CD4-positive, alpha-beta T cell treated with Interleukin-4 for 1 hour (primary cell): ENCODE results near the gene ADAM8.
"Not testable (repeated sequence)": the region's sequence is repeated elsewhere in the genome, so short reads cannot be mapped to it uniquely, and the experiment has no call there.

ENCODE experiments used
- DNase-seq, 2 donors: peaks; one replicate each; pipeline ENCODE4 v3.0.0-alpha.2; 2020 to 2022

The ADAM8 gene

GRCh38 chr10:133276435-133277201, at the start of gene ADAM8:
Gene ADAM8, minus strand, starts transcription at chr10:133276868. Its CDS starts 51 bp downstream, at chr10:133276817.
- DNase-seq: peak; percentile 73 to 75

GRCh38 chr10:133326223-133326551, 49.5 kb upstream of the ADAM8 start:
- no peak for DNase-seq

DNA sequence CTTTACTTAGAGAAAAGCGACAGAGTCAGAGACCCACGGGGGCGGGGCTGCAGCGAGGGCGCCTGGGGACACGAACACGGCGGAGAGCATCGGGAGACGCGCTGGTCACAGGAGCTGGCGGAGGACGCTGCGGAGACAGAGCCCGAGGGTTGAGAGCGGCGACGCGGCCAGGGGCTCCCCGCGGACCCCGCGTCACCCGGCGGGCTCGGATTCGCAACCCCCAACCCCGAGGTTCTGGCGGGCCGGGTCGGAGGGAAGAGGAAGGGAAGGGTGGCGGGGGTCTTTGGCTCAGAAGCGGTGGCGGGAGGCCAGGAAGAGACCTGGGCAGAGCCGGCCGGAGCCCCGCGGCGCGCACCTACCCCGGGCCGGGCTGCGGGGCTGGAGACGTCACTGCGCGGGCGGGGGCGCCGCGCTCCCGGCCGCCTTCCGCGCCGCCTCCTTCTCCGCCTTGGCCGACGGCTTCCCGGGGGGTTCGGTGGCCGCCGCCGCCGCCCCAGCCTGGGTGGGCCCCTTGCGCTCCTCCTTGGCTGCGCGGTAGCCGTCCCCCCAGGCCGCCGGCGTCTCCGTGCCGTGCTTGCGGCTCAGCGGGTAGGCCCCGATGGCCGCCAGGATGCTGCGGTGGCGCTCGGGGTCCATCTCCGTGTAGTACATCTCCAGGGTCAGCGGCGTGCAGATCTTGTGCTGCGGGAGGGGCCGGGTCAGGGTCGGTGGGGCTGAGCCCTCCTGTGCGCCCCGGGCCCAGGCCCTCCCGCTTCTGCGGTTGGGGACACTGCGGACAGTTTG, 49.0 kb upstream of the ADAM8 start:
- DNase-seq: peak in 1 of 2 donors; percentile 31

- no peak for DNase-seq
Observed at GRCh38 chr10:133324857-133325260, 48.2 kb upstream of the ADAM8 start.

- DNase-seq: peak; percentile 74 to 79
Observed at GRCh38 chr10:133324198-133324792, 47.6 kb upstream of the ADAM8 start.

- DNase-seq: not testable (repeated sequence)
Observed at GRCh38 chr10:133322064-133322709, 45.5 kb upstream of the ADAM8 start.

DNA sequence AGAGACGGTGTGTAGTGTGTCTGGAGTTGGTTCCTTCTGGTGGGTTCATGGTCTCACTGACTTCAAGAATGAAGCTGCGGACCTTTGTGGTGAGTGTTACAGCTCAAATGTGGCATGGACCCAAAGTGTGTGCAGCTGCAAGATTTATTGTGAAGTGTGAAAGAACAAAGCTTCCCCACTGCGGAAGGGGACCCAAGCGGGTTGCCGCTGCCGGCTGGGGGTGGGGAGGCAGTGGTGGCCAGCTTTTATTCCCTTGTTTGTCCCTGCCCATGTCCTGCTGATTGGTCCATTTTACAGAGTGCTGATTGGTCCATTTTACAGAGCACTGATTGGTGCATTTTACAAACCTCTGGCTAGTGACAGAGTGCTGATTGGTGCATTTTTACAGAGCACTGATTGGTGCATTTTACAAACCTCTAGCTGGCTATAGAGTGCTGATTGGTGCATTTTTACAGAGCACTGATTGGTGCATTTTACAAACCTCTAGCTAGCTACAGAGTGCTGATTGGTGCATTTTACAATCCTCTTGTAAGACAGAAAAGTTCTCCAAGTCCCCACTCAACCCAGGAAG, 44.3 kb upstream of the ADAM8 start:
- not testable (repeated sequence) for DNase-seq

DNA sequence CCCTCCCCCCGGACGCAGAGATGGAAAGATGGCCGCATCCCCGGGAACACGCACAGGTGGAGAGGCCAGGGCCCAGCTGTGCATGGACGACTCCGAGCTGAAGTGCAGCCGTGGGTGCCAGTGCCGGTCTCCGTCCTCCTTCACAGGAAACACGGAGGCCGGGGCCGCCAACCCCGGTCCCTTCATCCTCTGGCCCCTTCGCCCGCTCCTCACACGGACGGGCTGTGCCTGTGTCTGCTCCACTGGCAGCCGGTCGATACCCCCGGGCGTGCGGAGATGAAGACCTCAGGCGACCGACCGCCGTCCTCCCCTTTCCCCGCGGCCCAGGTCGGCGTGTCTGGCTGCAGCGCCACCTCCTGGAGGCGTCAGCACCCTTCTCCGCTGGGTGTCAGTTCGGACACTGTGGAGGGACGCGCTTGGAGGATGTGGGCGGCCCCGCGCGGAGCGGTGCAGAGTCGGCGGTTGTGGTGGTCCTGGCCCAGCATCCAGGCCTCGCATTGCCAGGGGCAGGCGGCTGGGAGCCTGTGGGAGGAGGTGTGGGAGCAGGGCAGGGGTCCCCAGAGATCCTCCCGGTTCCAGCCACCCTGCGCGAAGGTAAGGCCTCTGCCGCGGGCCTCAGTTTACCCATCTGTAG, 41.9 kb upstream of the ADAM8 start:
- peak; percentile 71 to 76 for DNase-seq

DNA sequence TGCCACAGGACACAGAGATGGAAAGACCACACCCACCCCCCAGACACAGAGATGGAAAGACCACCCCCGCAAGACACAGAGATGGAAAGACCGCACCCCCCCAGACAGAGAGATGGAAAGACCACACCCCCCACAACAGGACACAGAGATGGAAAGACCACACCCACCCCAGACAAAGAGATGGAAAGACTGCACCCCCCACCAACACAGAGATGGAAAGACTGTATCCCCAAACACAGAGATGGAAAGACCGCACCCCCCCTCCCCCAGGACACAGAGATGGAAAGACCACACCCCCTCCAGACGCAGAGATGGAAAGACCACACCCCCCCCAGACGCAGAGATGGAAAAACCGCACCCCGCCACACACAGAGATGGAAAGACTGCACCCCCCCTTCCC, 40.1 kb upstream of the ADAM8 start:
- no peak for DNase-seq

DNA sequence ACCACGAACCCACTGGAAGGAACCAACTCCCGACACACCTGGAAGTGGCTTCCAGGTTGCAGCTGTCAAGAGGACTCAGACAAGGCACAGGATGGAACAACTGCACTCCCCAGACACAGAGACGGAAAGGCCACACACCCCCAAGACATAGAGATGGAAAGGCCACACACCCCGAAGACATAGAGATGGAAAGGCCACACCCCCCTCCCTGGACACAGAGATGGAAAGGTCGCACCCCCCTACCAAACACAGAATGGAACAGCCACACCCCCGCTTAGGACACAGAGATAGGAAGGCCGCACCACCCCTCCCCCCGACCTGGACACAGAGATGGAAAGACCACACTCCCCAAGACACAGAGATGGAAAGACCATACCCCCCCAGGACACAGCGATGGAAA, 39.6 kb upstream of the ADAM8 start:
- DNase-seq: no peak

DNA sequence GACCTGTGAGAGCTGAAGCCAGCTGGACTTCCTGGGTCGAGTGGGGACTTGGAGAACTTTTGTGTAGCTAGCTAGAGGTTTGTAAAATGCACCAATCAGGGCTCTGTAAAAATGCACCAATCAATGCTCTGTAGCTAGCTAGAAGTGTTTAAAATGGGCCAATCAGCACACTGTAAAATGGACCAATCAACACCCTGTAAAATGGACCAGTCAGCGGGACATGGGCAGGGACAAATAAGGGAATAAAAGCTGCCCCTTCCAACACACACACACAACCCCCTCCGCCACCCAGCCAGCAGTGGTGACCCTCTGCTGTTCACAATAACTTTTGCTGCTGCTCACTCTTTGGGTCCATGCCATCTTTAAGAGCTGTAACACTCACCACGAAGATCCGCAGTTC, 39.2 kb upstream of the ADAM8 start:
- no peak for DNase-seq

DNA sequence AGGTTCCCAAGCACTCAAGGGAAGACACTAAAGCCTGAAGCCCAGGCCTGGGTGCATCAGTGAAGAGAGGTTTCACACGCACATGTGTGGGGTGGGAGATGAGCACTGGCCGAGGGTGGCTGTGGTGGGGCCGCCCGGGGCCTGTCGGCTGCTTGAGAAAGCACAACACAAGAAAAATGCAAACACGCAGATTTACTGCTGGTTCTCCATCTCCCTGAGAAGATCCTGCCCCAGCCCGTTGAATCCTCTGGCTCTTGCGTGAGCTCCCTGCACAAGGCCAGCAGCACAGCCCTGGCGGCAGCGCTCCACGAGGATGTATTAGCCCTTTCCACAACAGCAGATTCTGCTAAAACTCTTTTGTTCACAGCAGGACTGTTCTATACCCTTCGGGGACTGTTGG, 38.2 kb upstream of the ADAM8 start:
- no peak for DNase-seq

- no peak for DNase-seq
Observed at GRCh38 chr10:133313192-133313591, 36.5 kb upstream of the ADAM8 start.

DNA sequence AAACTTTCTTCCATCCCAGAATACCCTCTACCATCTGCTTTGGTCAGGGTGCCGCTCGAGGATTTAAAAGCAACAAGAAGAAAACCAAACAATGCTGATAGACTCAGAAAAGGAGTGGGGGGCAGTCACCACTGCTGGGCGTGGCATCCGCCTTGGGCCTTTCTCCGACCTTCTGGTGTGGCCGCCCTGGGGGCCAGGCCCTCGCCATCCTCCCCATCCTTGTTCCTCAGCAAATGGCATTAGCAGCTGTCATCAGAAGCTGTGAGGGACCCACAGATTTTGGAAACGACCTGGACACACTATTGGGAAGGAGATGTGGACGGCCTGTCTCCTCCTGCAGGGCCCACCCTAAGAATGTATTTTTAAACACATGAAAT, 36.1 kb upstream of the ADAM8 start:
- DNase-seq: no peak

DNA sequence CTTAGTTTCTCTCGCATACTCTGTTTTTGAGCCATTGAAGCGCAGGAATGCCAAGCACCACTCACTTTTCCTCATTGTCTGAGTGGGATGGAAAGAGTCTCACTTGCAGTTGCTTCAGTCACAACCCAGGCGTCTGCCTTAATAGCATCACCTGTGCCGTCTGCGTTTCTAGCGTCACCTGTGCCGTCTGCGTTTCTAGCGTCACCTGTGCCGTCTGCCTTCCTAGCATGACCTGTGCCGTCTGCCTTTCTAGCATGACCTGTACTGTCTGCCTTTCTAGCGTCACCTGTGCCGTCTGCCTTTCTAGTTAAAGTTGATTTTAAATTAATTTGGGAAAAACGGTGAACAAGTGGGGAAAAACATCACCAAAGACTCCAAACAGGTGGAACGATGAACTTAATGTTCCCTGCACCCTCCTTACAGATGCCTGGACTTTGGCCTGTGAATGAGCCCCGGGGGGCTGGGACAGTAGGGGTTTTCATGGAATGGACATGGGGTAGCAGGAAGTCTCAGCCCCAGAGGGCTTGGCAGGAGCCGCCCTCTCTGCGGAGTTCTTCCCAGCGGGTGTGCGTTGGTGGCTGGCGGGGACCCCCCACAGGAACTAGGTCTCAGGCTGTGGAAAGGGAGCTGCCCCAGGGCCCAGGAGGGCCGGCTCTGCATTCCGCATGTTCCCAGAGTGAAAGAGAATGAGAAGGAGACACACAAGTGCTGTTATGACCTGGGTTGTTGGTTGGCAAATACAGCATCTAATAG, 35.5 kb upstream of the ADAM8 start:
- DNase-seq: no peak

DNA sequence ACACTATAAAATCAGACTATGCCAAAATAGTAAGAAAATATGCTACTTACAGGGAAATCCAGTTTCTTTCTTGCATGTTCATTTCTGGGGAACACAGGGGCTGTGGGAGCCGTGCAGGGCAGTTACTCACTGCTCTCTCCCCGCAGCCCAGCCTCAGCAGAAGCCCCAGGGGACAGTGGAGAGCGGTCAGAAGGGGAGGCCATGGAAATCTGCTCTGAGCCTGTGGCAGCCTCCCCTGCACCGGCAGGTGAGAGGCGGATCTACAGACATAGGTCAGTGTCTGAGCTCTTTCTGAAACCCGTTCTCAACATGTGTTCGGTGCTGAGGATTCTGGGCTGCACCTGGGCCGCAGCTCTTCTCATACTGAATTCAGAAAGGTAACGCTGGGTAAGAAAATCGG, 34.9 kb upstream of the ADAM8 start:
- no peak for DNase-seq

GRCh38 chr10:133310789-133311188, 34.1 kb upstream of the ADAM8 start:
- no peak for DNase-seq

GRCh38 chr10:133310399-133310755, 33.7 kb upstream of the ADAM8 start:
- DNase-seq: no peak

DNA sequence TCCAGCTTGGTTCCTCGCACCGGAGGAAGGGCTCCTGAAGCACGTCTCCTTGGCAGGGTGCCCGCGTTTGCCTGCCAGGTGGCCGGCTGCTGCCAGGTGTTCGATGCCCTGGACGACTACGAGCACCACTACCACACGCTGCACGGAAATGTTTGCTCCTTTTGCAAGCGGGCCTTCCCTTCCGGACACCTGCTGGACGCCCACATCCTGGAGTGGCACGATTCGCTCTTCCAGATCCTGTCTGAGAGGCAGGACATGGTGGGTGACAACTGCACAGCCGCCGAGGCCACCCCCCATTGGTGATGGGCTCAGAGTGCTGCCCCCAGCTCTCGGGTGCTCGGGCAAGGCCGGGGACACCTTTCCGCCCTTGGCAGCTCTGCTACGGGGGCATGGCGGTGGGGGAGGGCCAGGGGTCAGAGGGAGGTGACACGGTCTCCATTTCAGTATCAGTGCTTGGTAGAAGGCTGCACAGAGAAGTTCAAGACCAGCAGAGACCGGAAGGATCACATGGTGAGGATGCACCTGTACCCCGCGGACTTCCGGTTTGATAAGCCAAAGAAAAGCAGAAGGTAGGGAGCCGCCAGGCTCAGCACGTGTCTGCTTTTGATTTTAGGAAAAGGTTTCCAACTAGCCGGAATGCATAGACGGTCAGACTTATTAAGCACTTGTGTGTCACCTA, 33.2 kb upstream of the ADAM8 start:
- DNase-seq: no peak

- peak; percentile 87 to 94 for DNase-seq
Observed at GRCh38 chr10:133309100-133309719, 32.5 kb upstream of the ADAM8 start.
